Measurements from ENCODE around the gene DUOXA2. TPM values are rescaled to one million over a fixed set of nuclear protein-coding genes. Genes with fewer than 3 reads are reported as not detected.

Gene DUOXA2
- total RNA-seq, 4 donors from 2014 or later = 11.8 to 48.4 (median 27.0) TPM

DNA sequence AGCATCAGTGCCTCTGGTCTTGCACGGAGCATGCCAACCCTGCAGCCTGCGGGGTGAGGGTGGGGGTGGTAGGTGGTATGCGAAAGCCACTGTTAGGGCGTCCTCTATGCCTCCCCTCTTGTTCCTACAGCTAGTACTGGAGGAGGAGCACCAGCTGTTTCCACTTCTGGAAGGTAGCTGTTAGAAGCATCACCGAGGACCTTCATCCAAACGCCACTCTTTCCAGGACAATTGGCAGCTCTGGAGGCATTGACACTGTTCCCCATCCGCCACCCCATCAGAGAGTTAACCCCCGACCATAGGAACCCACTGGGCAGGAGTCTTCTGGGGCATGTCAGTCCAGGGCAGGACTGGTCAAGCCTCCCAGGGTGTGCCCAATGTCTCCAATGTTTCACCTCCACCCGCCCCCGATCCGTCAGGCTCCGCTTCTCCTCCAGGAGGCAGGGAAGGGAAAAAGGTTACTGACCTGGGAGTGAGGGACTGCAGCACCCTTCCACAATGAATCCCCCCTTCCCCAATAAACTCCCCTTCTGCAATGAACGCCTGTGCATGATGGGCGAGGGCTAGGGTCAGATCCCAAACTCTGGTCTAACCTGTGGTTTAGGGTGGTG lies 641 bp upstream of the DUOXA2 start:
- H3K27ac ChIP-seq = peak overlapping the region in 1 of 3 donors; percentile 61
- H3K36me3 ChIP-seq = no peaks in the 10 kb centered on the region
- no peaks in the 10 kb centered on the region for H3K27me3 ChIP-seq
- TF ChIP-seq, protein P1, sequence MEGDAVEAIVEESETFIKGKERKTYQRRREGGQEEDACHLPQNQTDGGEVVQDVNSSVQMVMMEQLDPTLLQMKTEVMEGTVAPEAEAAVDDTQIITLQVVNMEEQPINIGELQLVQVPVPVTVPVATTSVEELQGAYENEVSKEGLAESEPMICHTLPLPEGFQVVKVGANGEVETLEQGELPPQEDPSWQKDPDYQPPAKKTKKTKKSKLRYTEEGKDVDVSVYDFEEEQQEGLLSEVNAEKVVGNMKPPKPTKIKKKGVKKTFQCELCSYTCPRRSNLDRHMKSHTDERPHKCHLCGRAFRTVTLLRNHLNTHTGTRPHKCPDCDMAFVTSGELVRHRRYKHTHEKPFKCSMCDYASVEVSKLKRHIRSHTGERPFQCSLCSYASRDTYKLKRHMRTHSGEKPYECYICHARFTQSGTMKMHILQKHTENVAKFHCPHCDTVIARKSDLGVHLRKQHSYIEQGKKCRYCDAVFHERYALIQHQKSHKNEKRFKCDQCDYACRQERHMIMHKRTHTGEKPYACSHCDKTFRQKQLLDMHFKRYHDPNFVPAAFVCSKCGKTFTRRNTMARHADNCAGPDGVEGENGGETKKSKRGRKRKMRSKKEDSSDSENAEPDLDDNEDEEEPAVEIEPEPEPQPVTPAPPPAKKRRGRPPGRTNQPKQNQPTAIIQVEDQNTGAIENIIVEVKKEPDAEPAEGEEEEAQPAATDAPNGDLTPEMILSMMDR (IDR thresholded peaks at IDR 0.05) = peak in 1 of 6 experiments; percentile 8
- TF ChIP-seq POLR2A (IDR thresholded peaks at IDR 0.05) = no peak
- intact Hi-C loops (cut with DNase I) = loop anchor here (10.0 kb wide), 1 partner anchor 79 kb away; no protein-coding TSS in a partner anchor
- H3K9me3 ChIP-seq = no peaks in the 10 kb centered on the region
- peaks cover 22 to 49% of the 10 kb centered on the region in 2 donors for H3K4me1 ChIP-seq
- WGBS, 2 donors = 3 to 4% methylated on average over 8 to 13 of the region's 14 CpGs
- peak overlapping the region; percentile 4 to 46 (median 40) for H3K4me3 ChIP-seq (replicated peaks in 1 of 3)
- DNase-seq = peak; percentile 28 to 45

DNA sequence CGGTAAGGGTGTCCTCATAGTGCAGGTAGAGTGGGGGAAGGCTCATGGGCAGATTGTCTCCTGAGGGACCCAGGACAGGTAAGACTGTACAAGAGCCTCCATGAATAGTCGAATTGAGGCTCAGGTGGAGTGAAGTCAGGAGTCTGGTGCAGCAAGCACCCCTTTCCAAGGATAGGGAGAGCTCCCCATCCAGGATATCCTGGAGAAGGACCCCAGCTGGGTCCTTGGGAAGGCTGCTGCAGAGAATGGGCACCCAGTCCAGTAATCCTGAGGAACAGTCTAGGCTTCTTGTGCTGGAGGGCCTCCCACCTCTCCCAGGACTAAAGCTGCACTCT lies 592 bp downstream of the DUOXA2 start:
- intact Hi-C loops (cut with DNase I) = loop anchor here (10.0 kb wide), 1 partner anchor 80 kb away; no protein-coding TSS in a partner anchor
- Histone ChIP-seq H3K9me3 (no peaks in the 10 kb centered on the region), H3K4me1 (peaks cover 22 to 49% of the 10 kb centered on the region in 2 donors), H3K27me3 (no peaks in the 10 kb centered on the region), H3K4me3 (replicated peaks in 1 of 3) (peak overlapping the region; percentile 2 to 46 (median 18)), H3K36me3 (no peaks in the 10 kb centered on the region), H3K27ac (peak overlapping the region; percentile 46 to 61 (median 48))
- WGBS, 2 donors = 0 to 17% methylated on average over 2 of the region's 2 CpGs
- TF ChIP-seq, protein P1 (IDR thresholded peaks at IDR 0.05) = no peak
- no peak for TF ChIP-seq POLR2A (IDR thresholded peaks at IDR 0.05)
- DNase-seq = no peak

DNA sequence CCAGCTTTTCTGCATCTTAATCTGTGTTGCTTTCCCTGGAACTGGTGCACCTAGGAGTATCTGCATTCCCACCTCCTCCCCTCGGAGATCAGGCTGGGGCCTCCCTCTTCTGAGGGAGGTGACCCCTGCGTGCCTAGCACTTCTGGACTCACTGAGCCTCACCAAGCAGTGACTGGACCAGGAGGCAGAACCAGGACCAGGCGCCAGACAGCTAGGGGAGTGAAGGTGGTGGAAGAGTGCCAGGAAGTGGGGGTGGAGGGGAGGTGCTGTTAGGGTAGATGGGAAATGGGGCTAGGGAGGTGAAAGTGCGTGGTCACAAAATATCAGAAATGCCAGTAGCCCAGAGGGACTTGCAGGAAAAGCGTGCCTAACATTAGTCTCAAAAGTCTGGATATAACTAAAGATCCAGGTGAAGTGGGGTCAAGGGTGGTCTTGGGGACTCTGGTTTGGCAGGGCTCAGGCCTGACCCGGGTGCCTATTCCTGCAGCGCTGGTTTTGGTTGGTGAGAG lies 1.2 kb downstream of the DUOXA2 start:
- no peaks in the 10 kb centered on the region for H3K27me3 ChIP-seq
- peak overlapping the region; percentile 37 to 61 (median 48) for H3K27ac ChIP-seq
- DNase-seq = peak; percentile 94 to 96
- peak in 1 of 2 donors; percentile 34 for TF ChIP-seq POLR2A (IDR thresholded peaks at IDR 0.05)
- TF ChIP-seq, protein P1 (IDR thresholded peaks at IDR 0.05) = no peak
- H3K4me1 ChIP-seq = peaks cover 22 to 49% of the 10 kb centered on the region in 2 donors
- intact Hi-C loops (cut with DNase I) = loop anchor here (10.0 kb wide), 1 partner anchor 81 kb away; no protein-coding TSS in a partner anchor
- no peak overlapping the region for H3K4me3 ChIP-seq (replicated peaks in 1 of 3)
- 13 to 28% methylated on average over 7 of the region's 7 CpGs for WGBS, 2 donors
- H3K9me3 ChIP-seq = no peaks in the 10 kb centered on the region
- no peaks in the 10 kb centered on the region for H3K36me3 ChIP-seq

DNA sequence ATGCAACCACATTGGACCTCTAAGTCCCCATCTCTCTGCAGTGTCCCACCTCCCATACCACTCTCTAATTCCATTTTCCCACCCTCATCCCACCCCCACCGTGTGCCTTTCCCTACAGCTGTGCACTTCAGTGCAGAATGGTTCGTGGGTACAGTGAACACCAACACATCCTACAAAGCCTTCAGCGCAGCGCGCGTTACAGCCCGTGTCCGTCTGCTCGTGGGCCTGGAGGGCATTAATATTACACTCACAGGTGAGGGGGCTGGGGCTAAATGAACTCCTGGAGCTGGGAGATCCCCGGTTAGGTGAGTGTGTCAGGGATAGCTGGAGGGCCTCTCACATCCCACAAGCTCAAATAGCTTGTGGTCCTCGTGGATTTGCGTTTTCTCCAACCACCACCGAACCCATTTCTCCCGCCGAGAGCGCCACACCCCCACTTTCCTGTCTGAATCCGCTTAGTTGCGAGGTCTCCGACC lies 1.9 kb downstream of the DUOXA2 start:
- Histone ChIP-seq H3K36me3 (no peaks in the 10 kb centered on the region), H3K27me3 (no peaks in the 10 kb centered on the region), H3K4me1 (peaks cover 22 to 49% of the 10 kb centered on the region in 2 donors), H3K4me3 (replicated peaks in 1 of 3) (no peak overlapping the region), H3K9me3 (no peaks in the 10 kb centered on the region), H3K27ac (peak overlapping the region; percentile 37 to 61 (median 48))
- 28 to 30% methylated on average over 19 of the region's 19 CpGs for WGBS, 2 donors
- intact Hi-C loops (cut with DNase I) = loop anchor here (10.0 kb wide), 1 partner anchor 81 kb away; no protein-coding TSS in a partner anchor
- DNase-seq = peak; percentile 24
- TF ChIP-seq, protein P1 (IDR thresholded peaks at IDR 0.05) = no peak
- no peak for TF ChIP-seq POLR2A (IDR thresholded peaks at IDR 0.05)

Measured in thyroid gland (tissue), 4 donors.